NCI-H460 (cell line): ENCODE measurements around the gene EIF5. TPM values are rescaled to one million over a fixed set of nuclear protein-coding genes. Genes with fewer than 3 reads are reported as not detected.

ENCODE experiments used
- DNase-seq: peaks from one replicate; pipeline ENCODE4 v3.0.0-alpha.2; 2016; ENCODE audit warnings: low read depth; ENCODE audit errors: extremely low read depth
- small RNA-seq, 2 experiments: library from RNA; depleted of rRNA; stranded (forward); fragments of <200 nt; gene quantifications; one replicate each; pipeline ENCODE3, GENCODE V24; 2014
- total RNA-seq: library from RNA; depleted of rRNA; stranded (reverse); fragments of >200 nt; shearing (Covaris generic); gene quantifications from 2 replicates; pipeline ENCODE4 v1.2.3, GENCODE V29; 2014; rRNA removed

The EIF5 gene
- total RNA-seq, 1 experiment from 2014 or later: 204 TPM

DNA sequence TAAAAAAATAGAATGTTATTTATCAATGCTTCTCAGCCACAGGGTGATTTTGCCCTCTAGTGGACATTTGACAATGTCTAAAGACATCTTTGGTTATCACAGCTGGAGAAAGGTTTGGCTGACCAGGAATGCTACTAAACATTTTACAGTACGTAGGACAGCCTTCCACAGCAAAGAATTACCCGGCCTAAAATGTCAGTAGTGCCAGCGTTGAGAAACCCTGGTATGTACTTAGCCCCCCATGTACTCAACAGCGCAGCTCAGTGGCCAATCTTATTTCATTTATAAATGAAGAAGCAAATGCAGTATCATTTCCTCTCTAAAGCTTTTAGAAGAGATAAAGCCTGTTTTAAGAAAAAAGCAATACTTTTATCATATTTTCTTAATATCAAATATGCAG is 57.0 kb downstream of the EIF5 start:
- peak; percentile 23 for DNase-seq

DNA sequence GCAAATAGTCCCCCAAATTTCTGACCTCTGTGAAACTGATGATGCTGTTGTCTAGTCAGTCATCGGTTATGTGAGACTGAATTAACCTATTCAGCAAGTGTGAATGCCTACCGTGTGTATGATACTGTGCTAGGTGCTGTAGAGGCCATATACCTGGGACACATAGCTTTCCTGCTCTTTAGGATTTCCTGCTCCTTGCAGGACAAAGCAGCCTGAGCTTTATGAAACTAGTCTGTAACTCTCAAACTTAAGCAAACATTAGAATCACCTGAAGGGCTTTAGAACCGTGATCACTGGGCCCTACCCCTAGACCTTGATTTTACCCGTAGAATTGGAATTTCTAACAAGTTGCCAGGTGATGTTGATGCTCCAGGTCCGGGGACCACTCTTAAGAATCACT is 58.1 kb downstream of the EIF5 start:
- DNase-seq: no peak

DNA sequence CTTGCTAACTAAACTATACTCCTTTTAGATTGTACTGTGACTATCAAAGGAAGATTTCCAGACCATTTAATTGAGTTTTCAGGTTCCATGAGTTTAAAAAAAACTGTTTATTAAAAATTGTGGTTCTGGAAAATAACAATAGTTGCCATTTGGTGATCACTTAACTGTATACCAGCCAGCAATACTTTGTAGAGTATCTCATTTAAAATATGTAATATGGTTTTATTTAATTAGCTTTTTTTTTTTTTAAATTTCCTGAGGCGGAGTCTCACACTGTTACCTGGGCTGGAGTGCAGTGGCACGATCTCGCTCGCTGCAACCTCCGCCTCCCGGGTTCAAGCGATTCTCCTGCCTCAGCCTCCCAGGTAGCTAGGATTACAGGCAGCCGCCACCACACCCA is 58.5 kb downstream of the EIF5 start:
- no peak for DNase-seq

DNA sequence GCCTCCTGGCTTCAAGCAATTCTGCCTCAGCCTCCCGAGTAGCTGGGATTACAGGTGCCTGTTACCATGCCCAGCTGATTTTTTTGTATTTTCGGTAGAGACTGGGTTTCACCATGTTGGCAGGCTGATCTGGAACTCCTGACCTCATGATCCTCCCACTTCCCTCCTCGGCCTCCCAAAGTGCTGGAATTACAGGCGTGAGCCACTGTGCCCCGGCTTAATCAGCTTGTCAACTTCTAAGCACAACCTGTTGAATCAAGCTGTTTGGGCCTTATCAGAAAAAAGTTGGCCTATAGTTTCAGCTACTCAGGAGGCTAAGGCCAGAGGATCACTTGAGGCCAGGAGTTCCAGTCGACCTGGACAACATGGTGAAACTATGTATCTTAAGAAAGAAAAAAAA is 59.0 kb downstream of the EIF5 start:
- no peak for DNase-seq

DNA sequence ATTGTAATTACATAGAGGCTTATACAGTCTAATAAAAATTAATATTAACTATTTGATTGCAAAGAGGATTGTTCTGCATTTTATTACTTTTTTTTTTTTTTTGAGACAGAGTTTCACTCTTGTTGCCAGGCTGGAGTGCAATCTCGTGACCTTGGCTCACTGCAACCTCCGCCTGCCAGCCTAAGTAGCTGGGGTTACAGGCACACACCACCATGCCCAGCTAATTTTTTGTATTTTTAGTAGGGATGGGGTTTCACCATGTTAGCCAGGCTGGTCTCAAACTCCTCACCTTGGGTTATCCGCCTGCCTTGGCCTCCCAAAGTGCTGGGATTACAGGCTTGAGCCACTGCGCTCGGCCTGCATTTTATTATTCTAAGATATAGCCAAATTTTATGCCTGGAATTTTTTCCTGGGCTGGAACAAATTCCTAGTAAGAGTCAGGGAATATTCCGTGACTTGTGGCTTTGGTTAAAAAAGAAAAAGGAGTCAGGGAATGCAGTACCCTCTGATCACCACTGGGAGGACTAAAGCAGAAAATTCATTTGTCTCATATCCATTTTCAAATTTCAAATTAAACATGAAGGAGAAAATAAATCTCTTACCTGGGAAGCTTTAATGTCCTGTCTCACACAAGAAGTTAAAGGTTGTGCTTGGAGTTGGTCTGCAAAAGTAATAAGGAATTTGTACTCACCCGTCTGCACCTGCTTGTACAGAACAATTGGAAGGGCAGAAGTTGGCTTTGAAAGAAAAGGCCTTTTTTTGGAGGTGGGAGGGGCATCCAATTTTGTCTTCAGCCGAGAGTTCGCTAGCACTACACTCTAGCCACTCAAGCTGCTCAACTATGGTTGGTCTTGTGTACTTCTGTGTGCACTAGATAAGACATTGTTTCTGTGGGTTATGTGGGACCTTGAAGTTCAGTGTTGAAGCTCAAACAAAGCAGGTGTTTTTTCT is 59.9 kb downstream of the EIF5 start:
- DNase-seq: no peak

Small RNA genes within 50 kb of the gene (small RNA-seq; reads per million reads assigned to genes)
- gene SNORA28: 30.7 to 52.3 reads per million in 2 experiments

Other genes with a start within 250 kb of the EIF5 start
- 0.72 and 1.8 TPM in 2 replicates for gene EXOC3L4, start 239.5 kb upstream of the EIF5 start, total RNA-seq
- gene TNFAIP2, start 210.8 kb upstream of the EIF5 start, total RNA-seq: 383 and 397 TPM in 2 replicates
- 76.3 and 80.3 TPM in 2 replicates for gene MARK3, start 51.2 kb downstream of the EIF5 start, total RNA-seq
- gene CKB, start 188.6 kb downstream of the EIF5 start, total RNA-seq: 186 and 217 TPM in 2 replicates
- 11.6 and 13.5 TPM in 2 replicates for gene TRMT61A, start 195.0 kb downstream of the EIF5 start, total RNA-seq
- gene BAG5, start 228.4 kb downstream of the EIF5 start, total RNA-seq: 26.9 and 32.5 TPM in 2 replicates
- 46.2 and 51.4 TPM in 2 replicates for gene COA8, start 228.7 kb downstream of the EIF5 start, total RNA-seq